ENCODE data around the gene TLR3.

The TLR3 gene

DNA sequence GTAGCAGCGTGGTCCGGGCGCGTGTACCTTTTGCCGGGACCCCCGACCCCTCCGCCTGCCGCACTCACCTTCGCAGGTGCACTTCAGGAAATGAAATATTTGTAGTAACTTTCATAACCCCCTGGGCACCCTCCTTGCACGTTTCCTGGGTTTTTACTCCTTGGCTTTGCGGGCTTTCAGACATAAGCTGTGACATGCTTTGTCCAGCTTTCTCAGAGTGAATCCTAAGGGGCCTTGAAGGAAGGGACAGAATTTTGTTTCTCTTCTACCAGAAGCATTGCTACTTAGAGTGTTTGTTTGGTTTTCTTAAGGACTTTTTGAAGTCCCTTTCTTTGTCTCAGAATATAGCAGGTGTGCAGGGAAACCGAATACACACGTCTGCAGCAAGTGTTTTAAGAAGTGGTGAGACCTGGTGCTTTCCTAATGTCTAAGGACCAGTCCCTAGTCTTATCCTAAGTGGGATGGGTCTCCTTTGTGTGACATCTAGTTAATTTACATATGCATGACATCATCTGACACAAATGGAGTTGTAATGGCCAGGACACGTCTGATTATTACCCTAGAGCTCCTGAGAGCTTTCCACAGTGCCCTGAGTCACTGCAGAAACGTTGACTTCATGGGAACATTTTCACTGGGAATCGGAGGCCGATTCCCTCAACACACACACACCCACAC, 36.8 kb downstream of the TLR3 start:
- DNase-seq: peak; percentile 51

GRCh38 chr4:186107947-186108346, 39.0 kb downstream of the TLR3 start:
- no peak for DNase-seq

GRCh38 chr4:186108391-186108790, 39.4 kb downstream of the TLR3 start:
- no peak for DNase-seq

- DNase-seq: no peak
Measured at GRCh38 chr4:186109245-186109644, 40.3 kb downstream of the TLR3 start.

DNA sequence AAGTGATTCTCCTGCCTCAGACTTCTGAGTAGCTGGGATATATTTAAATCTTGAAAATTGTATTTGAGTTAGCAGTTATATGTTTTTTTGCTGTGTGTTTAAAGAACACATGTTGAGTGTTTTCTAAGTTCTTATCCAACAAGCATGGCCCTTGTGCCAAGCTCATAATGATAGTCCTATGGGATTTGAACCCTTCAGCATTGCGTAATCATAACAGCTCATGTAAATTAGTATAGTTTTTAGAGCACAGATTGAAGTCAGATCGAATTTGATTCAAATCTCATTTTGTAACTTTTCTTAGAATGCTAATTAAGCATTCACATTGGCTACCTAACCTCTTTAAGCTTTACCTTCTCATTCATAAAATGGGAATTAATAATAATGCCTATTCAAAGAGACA, 47.7 kb downstream of the TLR3 start:
- no peak for DNase-seq

- DNase-seq: no peak
Measured at GRCh38 chr4:186118582-186118981, 49.6 kb downstream of the TLR3 start.

- DNase-seq: no peak
Measured at GRCh38 chr4:186121057-186121456, 52.1 kb downstream of the TLR3 start.

DNA sequence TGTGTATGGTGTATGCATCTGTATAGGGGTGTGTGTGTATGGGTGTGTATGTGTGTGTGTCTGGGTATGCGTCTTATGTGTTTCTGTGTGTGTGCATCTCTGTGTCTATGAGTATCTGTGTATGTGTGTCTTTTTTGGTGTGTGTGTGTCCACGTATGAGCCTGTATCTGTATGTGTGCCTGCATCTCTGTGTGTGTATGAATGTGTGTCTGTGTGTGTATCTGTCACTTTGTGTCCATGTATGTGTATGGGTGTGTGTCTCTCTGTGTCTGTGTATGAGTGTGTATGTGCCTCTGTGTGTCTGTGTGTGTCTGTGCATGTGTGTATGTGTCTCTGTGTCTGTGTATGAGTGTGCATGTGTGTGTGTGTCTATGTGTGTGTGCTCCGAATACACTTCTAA, 59.9 kb downstream of the TLR3 start:
- DNase-seq: no peak

GRCh38 chr4:186131935-186132334, 63.0 kb downstream of the TLR3 start:
- DNase-seq: no peak

DNA sequence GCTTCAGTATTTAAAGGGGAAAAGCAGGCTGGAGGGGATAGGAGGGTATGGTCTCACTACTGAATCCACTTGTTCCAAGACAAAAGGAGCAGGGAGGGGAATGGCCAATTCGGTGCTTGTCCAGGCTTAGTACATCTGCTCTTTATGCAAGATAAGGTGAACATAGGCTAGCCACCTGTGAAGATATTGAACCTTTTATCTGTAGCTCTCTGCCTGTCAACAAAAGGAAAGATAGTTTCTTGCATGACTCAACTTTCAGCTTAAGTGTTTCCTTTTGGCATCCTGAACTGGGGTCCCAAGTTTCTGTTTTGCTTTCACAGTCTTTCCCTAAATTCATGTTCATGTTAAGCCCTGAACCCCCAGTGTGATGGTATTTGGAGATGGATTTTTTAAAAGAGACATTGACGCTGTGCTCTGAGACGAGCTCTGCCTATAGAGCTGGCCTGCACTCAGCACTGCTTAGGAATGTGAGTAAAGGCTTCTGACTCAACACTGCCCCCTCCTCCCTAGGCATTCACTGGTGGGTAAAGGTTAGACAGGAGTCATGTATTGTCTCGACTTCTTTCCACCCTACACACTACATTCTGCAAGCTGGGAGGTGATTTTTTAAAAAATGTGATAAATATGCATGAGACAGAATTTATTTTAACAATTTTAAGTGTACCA, 63.8 kb downstream of the TLR3 start:
- no peak for DNase-seq

DNA sequence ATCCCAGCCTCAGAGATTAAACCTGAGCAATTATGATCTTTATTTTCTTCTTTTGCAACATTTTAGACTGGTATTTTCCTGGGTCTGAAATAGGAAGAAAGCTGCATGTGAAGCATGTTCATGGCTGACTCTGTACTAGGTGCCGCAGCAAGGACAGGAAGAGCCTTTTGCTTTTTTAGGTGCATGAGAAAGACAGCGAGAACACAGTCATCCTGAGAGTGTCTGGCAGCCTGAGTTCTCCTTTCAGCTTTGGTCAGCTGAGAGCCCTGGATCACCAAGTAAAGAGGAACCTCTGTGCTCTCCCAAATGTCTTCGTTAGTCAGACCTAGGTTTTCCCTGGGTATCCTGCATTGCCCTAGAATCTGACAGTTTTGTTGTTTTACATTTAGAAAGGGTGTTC, 65.3 kb downstream of the TLR3 start:
- DNase-seq: no peak

GRCh38 chr4:186134861-186135260, 65.9 kb downstream of the TLR3 start:
- DNase-seq: no peak

DNA sequence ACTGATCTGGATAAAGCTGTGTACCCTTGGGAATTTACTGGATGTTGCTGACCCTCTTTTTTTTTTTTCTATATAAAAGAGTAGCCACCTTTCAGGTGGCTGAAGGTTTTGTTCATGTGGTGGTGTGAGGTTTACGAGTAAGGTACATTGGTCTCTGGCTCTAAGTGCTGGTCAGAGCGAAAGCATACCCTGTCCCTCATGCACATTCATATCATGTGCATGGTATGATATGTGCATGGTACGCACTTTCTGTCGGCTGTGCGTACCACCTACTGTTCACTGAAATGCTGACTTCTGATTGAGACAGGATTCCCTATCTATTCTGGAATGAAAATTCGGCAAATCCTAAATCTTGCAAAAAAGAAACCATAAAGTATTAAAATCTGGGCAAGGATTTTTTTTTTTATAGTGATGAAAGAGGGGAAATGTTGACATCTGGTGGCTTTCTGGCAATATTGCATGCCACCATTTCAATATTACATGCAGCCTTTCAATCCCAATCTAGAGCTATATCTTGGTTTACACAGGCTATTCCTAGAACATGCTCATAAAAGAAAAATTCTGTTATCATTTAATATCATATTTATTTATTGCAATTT, 68.3 kb downstream of the TLR3 start:
- DNase-seq: no peak
